A673 (cell line): ENCODE data around the gene PFN3. TPM values are rescaled to one million over a fixed set of nuclear protein-coding genes. Genes with fewer than 3 reads are reported as not detected.

ENCODE experiments used
- BruUV-seq: library from RNA; stranded (reverse); fragments of 400-500 nt; replicated peaks from 2 replicates; lab custom pipeline; 2021; lab: Mats Ljungman, UMichigan
- CTCF ChIA-PET: fragments of 300-600 bp; sonication (Branson Sonifier 250); formaldehyde crosslinking; loops from one replicate; lab custom pipeline; 2022; ENCODE audit warnings: antibody characterized with exemption; lab: Charles Lee
- POLR2A ChIA-PET: fragments of 300-600 bp; sonication (Branson Sonifier 250); formaldehyde crosslinking; loops from one replicate; lab custom pipeline; 2022; ENCODE audit warnings: antibody characterized with exemption; ENCODE audit not compliant: low non-redundant PET; lab: Charles Lee
- DNase-seq: peaks from one replicate; pipeline ENCODE4 v3.0.0-alpha.2; 2015; ENCODE audit warnings: low spot score
- H3K27ac ChIP-seq: fragments of 200-600 bp; sonication (generic); 2 replicates; pipeline ENCODE4 v1.5.1; 2016; ENCODE audit warnings: mixed run types, low read depth, mild to moderate bottlenecking, mixed read lengths, antibody characterized with exemption, low read length; ENCODE audit not compliant: poor library complexity, severe bottlenecking
- H3K27me3 ChIP-seq: fragments of 200-600 bp; sonication (generic); replicated peaks from 2 replicates; pipeline ENCODE4 v1.6.1; 2017; ENCODE audit warnings: mixed run types, low read depth, mild to moderate bottlenecking, mixed read lengths, antibody characterized with exemption, low read length; ENCODE audit not compliant: insufficient read depth, poor library complexity
- H3K36me3 ChIP-seq: fragments of 200-600 bp; sonication (generic); 2 replicates; pipeline ENCODE4 v1.6.1; 2016; ENCODE audit warnings: mixed run types, mild to moderate bottlenecking, mixed read lengths, antibody characterized with exemption, low read length; ENCODE audit not compliant: insufficient read depth, poor library complexity, severe bottlenecking
- H3K4me1 ChIP-seq: fragments of 200-600 bp; sonication (generic); 2 replicates; pipeline ENCODE4 v1.6.1; 2017; ENCODE audit warnings: mixed run types, mild to moderate bottlenecking, mixed read lengths, antibody characterized with exemption, low read length; ENCODE audit not compliant: insufficient read depth, poor library complexity, severe bottlenecking
- H3K4me3 ChIP-seq: fragments of 200-600 bp; sonication (generic); 2 replicates; pipeline ENCODE4 v1.5.1; 2016; ENCODE audit warnings: low read depth, mixed run types, mild to moderate bottlenecking, mixed read lengths, low read length; ENCODE audit not compliant: poor library complexity, severe bottlenecking
- H3K9me3 ChIP-seq: fragments of 200-600 bp; sonication (generic); 2 replicates; pipeline ENCODE4 v1.6.1; 2016; ENCODE audit warnings: mixed run types, low read depth, mild to moderate bottlenecking, mixed read lengths, antibody characterized with exemption, low read length; ENCODE audit not compliant: poor library complexity, severe bottlenecking
- CTCF ChIP-seq: fragments of 300-800, 200-600 bp; sonication (generic); conservative IDR thresholded peaks from 2 replicates; pipeline ENCODE4 v1.5.1; 2017; ENCODE audit warnings: low read depth, mild to moderate bottlenecking, antibody characterized with exemption, low read length, moderate library complexity, mixed read lengths
- EZH2 ChIP-seq: fragments of 200-600 bp; sonication (generic); IDR thresholded peaks from 2 replicates; pipeline ENCODE4 v1.6.1; 2017; ENCODE audit warnings: borderline replicate concordance, low read depth, mild to moderate bottlenecking, mixed read lengths, antibody characterized with exemption, low read length; ENCODE audit not compliant: poor library complexity, severe bottlenecking
- intact Hi-C: fragments of 100-400 bp; cut with micrococcal nuclease; formaldehyde crosslinking; loops from one replicate; pipeline ENCODE4 v1.10.0; 2022; ENCODE audit not compliant: unreplicated experiment
- total RNA-seq: library from RNA; stranded (reverse); gene quantifications from 2 replicates; pipeline ENCODE4 v1.2.3, GENCODE V29; 2021

PFN3 gene
- total RNA-seq, 1 experiment from 2014 or later, result not detected

- peaks cover 6% of the 10 kb centered on the region for H3K4me1 ChIP-seq
- no peak overlapping the region for H3K4me3 ChIP-seq
- no peaks in the 10 kb centered on the region for H3K27me3 ChIP-seq
- BruUV-seq, result no TSS peak
- no peaks in the 10 kb centered on the region for H3K9me3 ChIP-seq
- TF ChIP-seq CTCF (no peak), EZH2 (no peak)
- POLR2A ChIA-PET, result no interaction called here
- DNase-seq, result no peak
- H3K27ac ChIP-seq, result no peak overlapping the region
- H3K36me3 ChIP-seq, result no peaks in the 10 kb centered on the region
- intact Hi-C loops, result no loop called here
- CTCF ChIA-PET, result no interaction called here
These were observed 40.6 kb downstream of the PFN3 start for GRCh38 chr5:177359860-177360259.

GRCh38 chr5:177359451-177359851 lies 41.0 kb downstream of the PFN3 start:
- H3K27me3 ChIP-seq, result no peaks in the 10 kb centered on the region
- intact Hi-C loops, result no loop called here
- no TSS peak for BruUV-seq
- ChIA-PET CTCF (no interaction called here), POLR2A (no interaction called here)
- no peaks in the 10 kb centered on the region for H3K9me3 ChIP-seq
- no peak for DNase-seq
- no peak for TF ChIP-seq CTCF
- no peak for TF ChIP-seq EZH2
- H3K36me3 ChIP-seq, result no peaks in the 10 kb centered on the region
- H3K4me3 ChIP-seq, result no peak overlapping the region
- peaks cover 6% of the 10 kb centered on the region for H3K4me1 ChIP-seq
- no peak overlapping the region for H3K27ac ChIP-seq

GRCh38 chr5:177358370-177358819 lies 42.1 kb downstream of the PFN3 start:
- H3K9me3 ChIP-seq, result no peaks in the 10 kb centered on the region
- H3K27ac ChIP-seq, result no peak overlapping the region
- no TSS peak for BruUV-seq
- TF ChIP-seq EZH2, result no peak
- TF ChIP-seq CTCF, result no peak
- H3K36me3 ChIP-seq, result no peaks in the 10 kb centered on the region
- H3K4me3 ChIP-seq, result no peak overlapping the region
- intact Hi-C loops, result no loop called here
- CTCF ChIA-PET, result no interaction called here
- POLR2A ChIA-PET, result interaction anchor here (0.7 kb wide), 1 partner anchor 86 kb away, joined by 4 read pairs; no protein-coding TSS in a partner anchor
- H3K4me1 ChIP-seq, result peaks cover 3% of the 10 kb centered on the region
- DNase-seq, result no peak
- no peaks in the 10 kb centered on the region for H3K27me3 ChIP-seq
